Endothelial cell (in vitro differentiated cells): ENCODE measurements around the gene RAB3GAP1. TPM values are rescaled to one million over a fixed set of nuclear protein-coding genes. Genes with fewer than 3 reads are reported as not detected.

ENCODE experiments used
- DNase-seq: peaks from one replicate; pipeline ENCODE4 v3.0.0; 2021; ENCODE audit warnings: low spot score
- H3K27ac Mint-ChIP-seq: one replicate; pipeline ENCODE4 v1.8.0; 2021; ENCODE audit warnings: mixed read lengths, inconsistent platforms; ENCODE audit not compliant: unreplicated experiment
- H3K27me3 Mint-ChIP-seq: one replicate; pipeline ENCODE4 v1.8.0; 2021; ENCODE audit warnings: mild to moderate bottlenecking, moderate library complexity, mixed read lengths, inconsistent platforms; ENCODE audit not compliant: unreplicated experiment
- H3K36me3 Mint-ChIP-seq: one replicate; pipeline ENCODE4 v1.8.0; 2021; ENCODE audit warnings: mild to moderate bottlenecking, low read depth, mixed read lengths, inconsistent platforms; ENCODE audit not compliant: unreplicated experiment
- H3K4me1 Mint-ChIP-seq: one replicate; pipeline ENCODE4 v1.8.0; 2021; ENCODE audit warnings: mild to moderate bottlenecking, mixed read lengths, inconsistent platforms; ENCODE audit not compliant: unreplicated experiment
- H3K4me3 Mint-ChIP-seq: one replicate; pipeline ENCODE4 v1.8.0; 2021; ENCODE audit warnings: mild to moderate bottlenecking, mixed read lengths, inconsistent platforms; ENCODE audit not compliant: unreplicated experiment
- H3K9me3 Mint-ChIP-seq: one replicate; pipeline ENCODE4 v1.8.0; 2021; ENCODE audit warnings: mixed read lengths, inconsistent platforms; ENCODE audit not compliant: unreplicated experiment
- CTCF ChIP-seq: fragments of 200-600 bp; sonication (generic); IDR thresholded peaks from one replicate; pipeline ENCODE4 v1.5.0; 2021; ENCODE audit warnings: antibody characterized with exemption; ENCODE audit not compliant: unreplicated experiment
- total RNA-seq: library from RNA; stranded (reverse); fragmentation: NEBNext Ultra II Directional; extraction: Animal tissue kit (Norgen Biotek cat#: 25700); gene quantifications from one replicate; pipeline ENCODE4 v1.2.1, GENCODE V29; 2021; ENCODE audit not compliant: unreplicated experiment

RAB3GAP1 gene
- total RNA-seq, 1 donor from 2014 or later: 28.0 TPM

- Mint-ChIP-seq H3K27ac (no peak overlapping the region), H3K9me3 (no peaks in the 10 kb centered on the region), H3K27me3 (peaks cover 2% of the 10 kb centered on the region), H3K36me3 (no peaks in the 10 kb centered on the region), H3K4me3 (no peak overlapping the region), H3K4me1 (no peaks in the 10 kb centered on the region)
- no peak for DNase-seq
- TF ChIP-seq CTCF: no peak
These were observed 160.7 kb downstream of the RAB3GAP1 start for GRCh38 chr2:135212757-135213156.

GRCh38 chr2:135218426-135218825 lies 166.3 kb downstream of the RAB3GAP1 start:
- Mint-ChIP-seq H3K9me3 (no peaks in the 10 kb centered on the region), H3K4me1 (no peaks in the 10 kb centered on the region), H3K27me3 (peaks cover 2% of the 10 kb centered on the region), H3K36me3 (no peaks in the 10 kb centered on the region), H3K4me3 (no peak overlapping the region), H3K27ac (no peak overlapping the region)
- TF ChIP-seq CTCF: no peak
- no peak for DNase-seq

- Mint-ChIP-seq H3K4me3 (no peak overlapping the region), H3K9me3 (no peaks in the 10 kb centered on the region), H3K27ac (no peak overlapping the region), H3K36me3 (no peaks in the 10 kb centered on the region), H3K27me3 (peaks cover 2% of the 10 kb centered on the region), H3K4me1 (no peaks in the 10 kb centered on the region)
- TF ChIP-seq CTCF: no peak
- DNase-seq: no peak
These were observed 167.1 kb downstream of the RAB3GAP1 start for GRCh38 chr2:135219226-135219625.

Other genes with a start within 250 kb of the RAB3GAP1 start
- not detected for gene ACMSD, start 213.7 kb upstream of the RAB3GAP1 start, total RNA-seq
- 49.5 TPM for gene CCNT2, start 133.5 kb upstream of the RAB3GAP1 start, total RNA-seq
- gene MAP3K19, start 4.8 kb upstream of the RAB3GAP1 start, total RNA-seq: not detected